ENCODE results near the gene SWSAP1. TPM values are rescaled to one million over a fixed set of nuclear protein-coding genes. Genes with fewer than 3 reads are reported as not detected.

The SWSAP1 gene
- total and polyA plus RNA-seq, 9 of the 15 experiments (the other 6 are each of a cell fraction or from before 2014, with no cell fraction given): 0.18 to 2.8 (median 1.7) TPM

DNA sequence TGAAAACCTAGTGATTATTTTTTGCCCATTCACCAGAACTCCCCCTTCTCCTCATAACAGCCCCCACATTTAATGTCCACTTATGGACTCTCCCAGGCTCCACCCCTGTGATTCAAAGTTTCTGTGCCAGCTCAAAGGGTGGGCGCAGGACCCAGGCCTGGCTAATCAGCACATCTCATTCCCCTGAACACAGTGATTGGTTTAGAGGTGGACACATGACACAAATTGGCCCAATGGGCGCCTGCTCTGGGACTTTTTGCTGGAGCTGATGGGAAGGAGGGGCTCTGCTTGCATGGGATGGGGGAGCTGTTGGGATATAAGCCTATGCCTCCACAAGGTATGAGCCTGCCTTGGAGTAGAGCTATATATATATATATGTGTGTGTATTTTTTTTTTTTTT lies 15.9 kb downstream of the SWSAP1 start:
- intact Hi-C loops (cut with micrococcal nuclease): no loop called here
- no peak for ATAC-seq

More for the DNA sequence above, 15.9 kb downstream of the SWSAP1 start:
- WGBS (ENCODE audit: insufficient coverage, low coverage, missing lambda C conversion rate): 37% methylated on average over 2 of the region's 2 CpGs
- Histone ChIP-seq H4K20me1 (replicated peaks; ENCODE audit: control insufficient read depth, insufficient read depth, low read length) (no peaks in the 10 kb centered on the region), H3K4me2 (ENCODE audit: insufficient read depth, low read length) (no peak overlapping the region), H3K79me2 (ENCODE audit: control insufficient read depth, insufficient read depth, low read length) (no peaks in the 10 kb centered on the region), H3K27ac (ENCODE audit: extremely low read depth, low read depth, low read length) (no peak overlapping the region), H3K4me3 (no peak overlapping the region), H3K9me1 (ENCODE audit: control insufficient read depth, insufficient read depth, low read length) (no peaks in the 10 kb centered on the region), H3K4me1 (replicated peaks in 1 of 2; ENCODE audit: control insufficient read depth in 2 of 2, insufficient read depth in 2 of 2, low read length in 2 of 2) (no peaks in the 10 kb centered on the region; a peak in 2 of 5 replicates), H3K36me3 (ENCODE audit: control insufficient read depth, insufficient read depth, low read length) (no peaks in the 10 kb centered on the region), H2AFZ (ENCODE audit: low read depth, low read length) (no peak overlapping the region), H3K27me3 (ENCODE audit: control insufficient read depth in 2 of 2, insufficient read depth in 2 of 2, low read length in 2 of 2) (no peaks in the 10 kb centered on the region), H3K9me3 (replicated peaks; ENCODE audit: control insufficient read depth, insufficient read depth, low read depth, low read length) (peaks cover 3% of the 10 kb centered on the region; the same call in 1 of the 2 replicates), H3K9ac (ENCODE audit: insufficient read depth in 1 of 2, low read depth in 2 of 2, low read length in 2 of 2) (no peak overlapping the region)
- CTCF ChIA-PET (ENCODE audit: low intra/inter-chr PET ratio): no interaction called here
- POLR2A ChIA-PET: interaction anchor here (0.7 kb wide), 1 partner anchor 9 kb away, joined by 3 read pairs; no protein-coding TSS in a partner anchor
- BruUV-seq (replicated peaks): no TSS peak
- peak in 1 of 4 experiments; percentile 11 for DNase-seq (ENCODE audit: extremely low read depth in 1 of 4, low spot score in 3 of 4)
- in situ Hi-C loops (cut with MboI): no loop called here
- FAIRE-seq: no peak
- TF ChIP-seq, protein P1, sequence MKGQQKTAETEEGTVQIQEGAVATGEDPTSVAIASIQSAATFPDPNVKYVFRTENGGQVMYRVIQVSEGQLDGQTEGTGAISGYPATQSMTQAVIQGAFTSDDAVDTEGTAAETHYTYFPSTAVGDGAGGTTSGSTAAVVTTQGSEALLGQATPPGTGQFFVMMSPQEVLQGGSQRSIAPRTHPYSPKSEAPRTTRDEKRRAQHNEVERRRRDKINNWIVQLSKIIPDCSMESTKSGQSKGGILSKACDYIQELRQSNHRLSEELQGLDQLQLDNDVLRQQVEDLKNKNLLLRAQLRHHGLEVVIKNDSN (CRISPR knock-in tag; IDR thresholded peaks at IDR 0.05): peak; percentile 73
- TF ChIP-seq, protein P2, sequence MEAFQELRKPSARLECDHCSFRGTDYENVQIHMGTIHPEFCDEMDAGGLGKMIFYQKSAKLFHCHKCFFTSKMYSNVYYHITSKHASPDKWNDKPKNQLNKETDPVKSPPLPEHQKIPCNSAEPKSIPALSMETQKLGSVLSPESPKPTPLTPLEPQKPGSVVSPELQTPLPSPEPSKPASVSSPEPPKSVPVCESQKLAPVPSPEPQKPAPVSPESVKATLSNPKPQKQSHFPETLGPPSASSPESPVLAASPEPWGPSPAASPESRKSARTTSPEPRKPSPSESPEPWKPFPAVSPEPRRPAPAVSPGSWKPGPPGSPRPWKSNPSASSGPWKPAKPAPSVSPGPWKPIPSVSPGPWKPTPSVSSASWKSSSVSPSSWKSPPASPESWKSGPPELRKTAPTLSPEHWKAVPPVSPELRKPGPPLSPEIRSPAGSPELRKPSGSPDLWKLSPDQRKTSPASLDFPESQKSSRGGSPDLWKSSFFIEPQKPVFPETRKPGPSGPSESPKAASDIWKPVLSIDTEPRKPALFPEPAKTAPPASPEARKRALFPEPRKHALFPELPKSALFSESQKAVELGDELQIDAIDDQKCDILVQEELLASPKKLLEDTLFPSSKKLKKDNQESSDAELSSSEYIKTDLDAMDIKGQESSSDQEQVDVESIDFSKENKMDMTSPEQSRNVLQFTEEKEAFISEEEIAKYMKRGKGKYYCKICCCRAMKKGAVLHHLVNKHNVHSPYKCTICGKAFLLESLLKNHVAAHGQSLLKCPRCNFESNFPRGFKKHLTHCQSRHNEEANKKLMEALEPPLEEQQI (IDR thresholded peaks at IDR 0.05): no peak
- no peak for TF ChIP-seq NR2F6 (CRISPR knock-in tag; IDR thresholded peaks at IDR 0.05)
- TF ChIP-seq RBM22 (IDR thresholded peaks at IDR 0.05; ENCODE audit: low read depth, low read length, poor library complexity, severe bottlenecking): no peak
- TF ChIP-seq NFYB (IDR thresholded peaks at IDR 0.05; ENCODE audit: extremely low read depth, insufficient read length): peak; percentile 64
- no peak for TF ChIP-seq MXI1 (IDR thresholded peaks at IDR 0.05; ENCODE audit: low read depth, low read length)
- TF ChIP-seq PRPF4 (IDR thresholded peaks at IDR 0.05; ENCODE audit: insufficient read depth, low read depth, low read length, poor library complexity, severe bottlenecking): no peak
